Astrocyte (in vitro differentiated cells and primary cell): ENCODE results near the gene RAB3A. TPM values are rescaled to one million over a fixed set of nuclear protein-coding genes. Genes with fewer than 3 reads are reported as not detected.

Experiments used
- DNase-seq: peaks from one replicate; pipeline ENCODE4 v3.0.0-alpha.2; 2010; ENCODE audit warnings: low read depth
- FAIRE-seq: peaks from 2 replicates; lab custom pipeline; 2011; peaks lifted over from hg19 to GRCh38; lab: Jason Lieb, UNC
- H2AFZ ChIP-seq: 2 replicates; pipeline ENCODE4 v1.6.0; 2012; ENCODE audit warnings: low read depth, low read length, inconsistent platforms
- H3K27ac ChIP-seq: 2 replicates; pipeline ENCODE4 v1.5.1; 2011; ENCODE audit warnings: low read depth, low read length, inconsistent platforms
- H3K27me3 ChIP-seq: 2 replicates; pipeline ENCODE4 v1.6.0; 2011; ENCODE audit warnings: low read length, inconsistent platforms; ENCODE audit not compliant: insufficient read depth
- H3K36me3 ChIP-seq: 2 replicates; pipeline ENCODE4 v1.5.1; 2011; ENCODE audit warnings: low read length, inconsistent platforms; ENCODE audit not compliant: insufficient read depth
- H3K4me1 ChIP-seq: 2 replicates; pipeline ENCODE4 v1.5.1; 2011; ENCODE audit warnings: low read length, inconsistent platforms; ENCODE audit not compliant: insufficient read depth
- H3K4me2 ChIP-seq: 2 replicates; pipeline ENCODE4 v1.6.0; 2012; ENCODE audit warnings: low read length, inconsistent platforms
- H3K4me3 ChIP-seq: 2 replicates; pipeline ENCODE4 v1.5.1; 2011; ENCODE audit warnings: low read depth, mild to moderate bottlenecking, low read length, inconsistent platforms; ENCODE audit not compliant: insufficient read depth
- H3K79me2 ChIP-seq: 2 replicates; pipeline ENCODE4 v1.6.0; 2012; ENCODE audit warnings: mild to moderate bottlenecking, low read length, inconsistent platforms; ENCODE audit not compliant: insufficient read depth
- H3K9ac ChIP-seq: 2 replicates; pipeline ENCODE4 v1.6.0; 2012; ENCODE audit warnings: mild to moderate bottlenecking, low read length, inconsistent platforms
- H3K9me3 ChIP-seq: 2 replicates; pipeline ENCODE4 v1.5.1; 2012; ENCODE audit warnings: low read depth, mild to moderate bottlenecking, low read length, inconsistent platforms; ENCODE audit not compliant: insufficient read depth
- H4K20me1 ChIP-seq: 2 replicates; pipeline ENCODE4 v1.6.0; 2012; ENCODE audit warnings: low read length, inconsistent platforms; ENCODE audit not compliant: insufficient read depth
- H3K27ac Mint-ChIP-seq: one replicate; pipeline ENCODE4 v1.8.0; 2021; ENCODE audit warnings: mild to moderate bottlenecking, mixed read lengths; ENCODE audit not compliant: unreplicated experiment
- H3K27me3 Mint-ChIP-seq: one replicate; pipeline ENCODE4 v1.8.0; 2021; ENCODE audit warnings: low read depth, mixed read lengths; ENCODE audit not compliant: unreplicated experiment
- H3K36me3 Mint-ChIP-seq: one replicate; pipeline ENCODE4 v1.8.0; 2021; ENCODE audit warnings: low read depth, mixed read lengths; ENCODE audit not compliant: unreplicated experiment
- H3K4me1 Mint-ChIP-seq: one replicate; pipeline ENCODE4 v1.8.0; 2021; ENCODE audit warnings: low read depth, mixed read lengths; ENCODE audit not compliant: unreplicated experiment
- H3K4me3 Mint-ChIP-seq: one replicate; pipeline ENCODE4 v1.8.0; 2021; ENCODE audit warnings: mild to moderate bottlenecking, moderate library complexity, mixed read lengths; ENCODE audit not compliant: unreplicated experiment
- H3K9me3 Mint-ChIP-seq: one replicate; pipeline ENCODE4 v1.8.0; 2021; ENCODE audit warnings: mild to moderate bottlenecking, mixed read lengths; ENCODE audit not compliant: unreplicated experiment
- EZH2 ChIP-seq: IDR thresholded peaks from 2 replicates; pipeline ENCODE4 v1.6.1; 2012; ENCODE audit warnings: mild to moderate bottlenecking, low read length, inconsistent platforms; ENCODE audit not compliant: insufficient read depth
- total RNA-seq: library from RNA; stranded (reverse); gene quantifications from 2 replicates; pipeline ENCODE4 v1.2.1, GENCODE V29; 2021
- TF ChIP-seq, protein P1 (sequence below): IDR thresholded peaks from 2 replicates; pipeline ENCODE4 v1.5.1; 2011; ENCODE audit warnings: low read depth, mild to moderate bottlenecking, inconsistent platforms, low read length, moderate library complexity; ENCODE audit not compliant: insufficient read depth

The RAB3A gene
- total RNA-seq, 1 donor from 2014 or later: 7.5 TPM

DNA sequence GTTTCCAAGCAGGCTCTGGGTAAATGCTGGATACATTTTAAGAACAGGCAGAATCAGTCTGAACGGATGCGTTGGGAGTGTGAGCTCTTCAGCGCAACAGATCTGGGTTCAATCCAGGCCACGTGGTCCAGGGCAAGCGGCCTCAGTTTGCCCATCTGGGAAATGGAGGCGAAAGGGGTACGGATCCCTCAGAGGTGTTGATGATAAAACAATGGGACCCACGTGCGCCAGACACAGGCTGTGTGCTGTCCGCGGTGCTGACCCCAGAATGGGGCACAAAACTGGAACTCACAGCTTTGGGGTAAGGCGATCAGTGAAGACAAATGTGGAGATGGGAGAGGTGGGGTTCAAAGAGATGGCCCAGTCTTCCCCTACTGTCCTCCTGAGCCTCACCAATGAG is 35.5 kb upstream of the RAB3A start:
- Mint-ChIP-seq H3K27me3 (peaks cover 56% of the 10 kb centered on the region), H3K4me1 (no peaks in the 10 kb centered on the region), H3K9me3 (peaks cover 2% of the 10 kb centered on the region), H3K27ac (no peak overlapping the region), H3K4me3 (no peak overlapping the region), H3K36me3 (no peaks in the 10 kb centered on the region)
- no peak for DNase-seq
- Histone ChIP-seq H2AFZ (no peak overlapping the region), H3K4me1 (no peaks in the 10 kb centered on the region), H3K4me2 (no peak overlapping the region), H3K27me3 (peaks cover 5% of the 10 kb centered on the region), H4K20me1 (no peaks in the 10 kb centered on the region), H3K36me3 (no peaks in the 10 kb centered on the region), H3K9ac (no peak overlapping the region), H3K9me3 (no peaks in the 10 kb centered on the region), H3K4me3 (no peak overlapping the region), H3K27ac (no peak overlapping the region), H3K79me2 (no peaks in the 10 kb centered on the region)
- TF ChIP-seq, protein P1, sequence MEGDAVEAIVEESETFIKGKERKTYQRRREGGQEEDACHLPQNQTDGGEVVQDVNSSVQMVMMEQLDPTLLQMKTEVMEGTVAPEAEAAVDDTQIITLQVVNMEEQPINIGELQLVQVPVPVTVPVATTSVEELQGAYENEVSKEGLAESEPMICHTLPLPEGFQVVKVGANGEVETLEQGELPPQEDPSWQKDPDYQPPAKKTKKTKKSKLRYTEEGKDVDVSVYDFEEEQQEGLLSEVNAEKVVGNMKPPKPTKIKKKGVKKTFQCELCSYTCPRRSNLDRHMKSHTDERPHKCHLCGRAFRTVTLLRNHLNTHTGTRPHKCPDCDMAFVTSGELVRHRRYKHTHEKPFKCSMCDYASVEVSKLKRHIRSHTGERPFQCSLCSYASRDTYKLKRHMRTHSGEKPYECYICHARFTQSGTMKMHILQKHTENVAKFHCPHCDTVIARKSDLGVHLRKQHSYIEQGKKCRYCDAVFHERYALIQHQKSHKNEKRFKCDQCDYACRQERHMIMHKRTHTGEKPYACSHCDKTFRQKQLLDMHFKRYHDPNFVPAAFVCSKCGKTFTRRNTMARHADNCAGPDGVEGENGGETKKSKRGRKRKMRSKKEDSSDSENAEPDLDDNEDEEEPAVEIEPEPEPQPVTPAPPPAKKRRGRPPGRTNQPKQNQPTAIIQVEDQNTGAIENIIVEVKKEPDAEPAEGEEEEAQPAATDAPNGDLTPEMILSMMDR: no peak
- no peak for TF ChIP-seq EZH2
- FAIRE-seq: no peak

DNA sequence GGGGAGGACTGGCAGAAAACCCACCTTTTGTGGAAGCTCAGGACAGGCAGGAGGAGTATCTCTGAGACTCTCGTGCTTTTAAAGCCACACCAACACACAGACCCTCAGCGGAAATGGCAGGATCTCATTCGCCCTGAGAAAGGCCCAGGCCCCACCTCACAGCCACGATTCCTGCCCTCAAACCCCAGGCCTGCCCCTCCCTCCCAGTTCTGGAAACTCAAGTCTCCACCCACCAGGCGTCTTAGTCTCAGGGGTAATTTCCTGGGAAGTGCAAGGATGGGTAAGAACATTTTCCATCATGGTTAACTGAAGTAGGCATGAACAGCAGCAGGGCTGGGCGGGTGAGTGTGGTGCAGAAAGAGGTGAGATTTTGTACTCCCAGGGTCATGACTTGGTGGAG is 30.4 kb upstream of the RAB3A start:
- peaks cover 47% of the 10 kb centered on the region for H3K27me3 Mint-ChIP-seq

DNA sequence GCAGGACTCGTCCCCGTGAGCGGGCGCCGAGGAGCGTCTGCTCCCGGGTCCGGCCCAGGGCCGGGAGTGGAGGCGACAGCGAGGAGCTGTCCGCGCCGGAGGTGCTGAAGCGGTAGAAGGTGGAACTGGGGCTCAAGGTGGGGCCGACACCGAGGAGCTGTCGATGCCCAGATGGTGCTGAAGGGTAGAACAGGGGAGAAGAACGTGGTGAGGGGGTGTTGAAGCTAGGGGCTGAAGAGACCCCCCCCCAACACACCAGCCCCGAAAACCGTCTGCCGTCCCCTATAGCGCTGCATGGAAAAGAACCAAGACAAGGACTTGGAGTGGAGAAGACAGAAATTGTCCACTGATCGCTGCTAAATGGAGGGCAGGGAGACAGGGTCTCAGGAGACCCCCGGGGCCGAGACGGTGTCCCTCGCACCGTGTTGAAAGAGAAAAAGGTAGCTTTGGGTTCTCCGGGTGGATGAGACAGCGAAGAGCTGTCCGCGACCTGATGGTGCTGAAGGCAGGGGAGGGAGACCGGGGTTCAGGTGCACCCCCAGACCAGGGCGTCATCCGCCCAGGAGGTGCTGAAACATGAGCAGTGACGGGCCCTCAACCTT is 29.5 kb upstream of the RAB3A start:
- peaks cover 8% of the 10 kb centered on the region for H3K27me3 ChIP-seq
- Mint-ChIP-seq H3K27ac (no peak overlapping the region), H3K4me3 (no peak overlapping the region), H3K4me1 (peaks cover 4% of the 10 kb centered on the region), H3K36me3 (no peaks in the 10 kb centered on the region), H3K9me3 (peaks cover 5% of the 10 kb centered on the region), H3K27me3 (peaks cover 45% of the 10 kb centered on the region)
- no peak overlapping the region for H3K4me3 ChIP-seq
- no peak overlapping the region for H3K27ac ChIP-seq
- FAIRE-seq (no peak), DNase-seq (peak; percentile 19)
- no peaks in the 10 kb centered on the region for H4K20me1 ChIP-seq
- H3K4me2 ChIP-seq: peak overlapping the region; percentile 63
- no peaks in the 10 kb centered on the region for H3K9me3 ChIP-seq
- no peaks in the 10 kb centered on the region for H3K4me1 ChIP-seq
- H3K79me2 ChIP-seq: no peaks in the 10 kb centered on the region
- no peaks in the 10 kb centered on the region for H3K36me3 ChIP-seq
- H3K9ac ChIP-seq: no peak overlapping the region
- TF ChIP-seq, protein P1: no peak
- peak; percentile 24 for TF ChIP-seq EZH2
- H2AFZ ChIP-seq: no peak overlapping the region

More for the DNA sequence above, 30.4 kb upstream of the RAB3A start:
- H3K36me3 ChIP-seq: no peaks in the 10 kb centered on the region
- no peak overlapping the region for H3K4me2 ChIP-seq
- H3K27ac ChIP-seq: no peak overlapping the region
- no peaks in the 10 kb centered on the region for H3K9me3 ChIP-seq
- Mint-ChIP-seq H3K9me3 (peaks cover 5% of the 10 kb centered on the region), H3K36me3 (no peaks in the 10 kb centered on the region), H3K4me3 (no peak overlapping the region), H3K4me1 (peaks cover 4% of the 10 kb centered on the region), H3K27ac (no peak overlapping the region)
- no peaks in the 10 kb centered on the region for H4K20me1 ChIP-seq
- no peak for DNase-seq
- H3K9ac ChIP-seq: no peak overlapping the region
- peaks cover 8% of the 10 kb centered on the region for H3K27me3 ChIP-seq
- no peaks in the 10 kb centered on the region for H3K4me1 ChIP-seq
- H3K4me3 ChIP-seq: no peak overlapping the region
- FAIRE-seq: no peak
- H2AFZ ChIP-seq: no peak overlapping the region
- no peak for TF ChIP-seq EZH2
- TF ChIP-seq, protein P1: no peak
- H3K79me2 ChIP-seq: no peaks in the 10 kb centered on the region
